H1 (cell line): ENCODE data around the gene PIK3R3. TPM values are rescaled to one million over a fixed set of nuclear protein-coding genes. Genes with fewer than 3 reads are reported as not detected.

Experiments
- CTCF ChIA-PET: fragments of 300-600 bp; sonication (Branson Sonifier 250); formaldehyde crosslinking; loops from one replicate; lab custom pipeline; 2021; ENCODE audit not compliant: partially characterized antibody; lab: Charles Lee
- POLR2A ChIA-PET: fragments of 300-600 bp; sonication (Branson Sonifier 250); formaldehyde crosslinking; loops from one replicate; lab custom pipeline; 2021; ENCODE audit warnings: inconsistent platforms; ENCODE audit not compliant: partially characterized antibody; lab: Charles Lee
- DNase-seq, 2 experiments: peaks; one replicate each; pipeline versions ENCODE4 v3.0.0 to v3.0.0-alpha.2; 2010 to 2022; ENCODE audit warnings: low spot score in 2 of 2, low read depth in 1 of 2, mixed read lengths in 1 of 2
- FAIRE-seq: peaks from 2 replicates; lab custom pipeline; 2011; peaks lifted over from hg19 to GRCh38; lab: Jason Lieb, UNC
- H2AFZ ChIP-seq: 2 replicates; pipeline ENCODE4 v1.8.1; 2012; ENCODE audit warnings: low read length, inconsistent platforms
- H2AK5ac ChIP-seq: 2 replicates; pipeline ENCODE4 v1.6.1; 2013; ENCODE audit warnings: low read depth, low read length
- H2BK120ac ChIP-seq: replicated peaks from 2 replicates; pipeline ENCODE3; 2013; ENCODE audit warnings: low read depth, low read length, inconsistent platforms
- H2BK12ac ChIP-seq: 2 replicates; pipeline ENCODE4 v1.6.1; 2013; ENCODE audit warnings: low read depth, low read length
- H2BK15ac ChIP-seq: 2 replicates; pipeline ENCODE4 v1.6.1; 2013; ENCODE audit warnings: low read length
- H2BK20ac ChIP-seq: 2 replicates; pipeline ENCODE4 v1.6.1; 2013; ENCODE audit warnings: low read length
- H2BK5ac ChIP-seq: 2 replicates; pipeline ENCODE4 v1.6.1; 2013; ENCODE audit warnings: low read depth, low read length
- H3K14ac ChIP-seq: 2 replicates; pipeline ENCODE4 v1.6.1; 2013; ENCODE audit warnings: inconsistent platforms; ENCODE audit not compliant: insufficient read length
- H3K18ac ChIP-seq: 2 replicates; pipeline ENCODE4 v1.6.1; 2013; ENCODE audit warnings: low read length; ENCODE audit errors: extremely low read depth
- H3K23ac ChIP-seq: 2 replicates; pipeline ENCODE4 v1.6.1; 2013; ENCODE audit warnings: inconsistent platforms; ENCODE audit not compliant: insufficient read length
- H3K23me2 ChIP-seq: 2 replicates; pipeline ENCODE4 v1.6.1; 2013; ENCODE audit warnings: low read depth, low read length
- H3K27ac ChIP-seq: 2 replicates; pipeline ENCODE4 v1.6.1; 2011; ENCODE audit warnings: low read depth, low read length, inconsistent platforms
- H3K27me3 ChIP-seq, 4 experiments: replicated peaks in 1 of 4; 1 replicate in 1 of 4; 2 replicates in 3 of 4; pipeline versions ENCODE4 v1.6.1 to v1.8.1; 2011 to 2013; ENCODE audit warnings: low read length in 3 of 4, mild to moderate bottlenecking in 3 of 4, inconsistent platforms in 2 of 4, mixed read lengths in 2 of 4, moderate library complexity in 1 of 4; ENCODE audit not compliant: control insufficient read depth in 3 of 4, insufficient read depth in 3 of 4; ENCODE audit errors: extremely low read depth in 1 of 4
- H3K36me3 ChIP-seq, 4 experiments: 2 replicates each; pipeline versions ENCODE4 v1.6.1 to v1.8.1; 2011 to 2013; ENCODE audit warnings: mild to moderate bottlenecking in 4 of 4, low read length in 3 of 4, moderate library complexity in 2 of 4, control low read depth in 1 of 4, inconsistent platforms in 1 of 4; ENCODE audit not compliant: insufficient read depth in 4 of 4, control insufficient read depth in 2 of 4
- H3K4ac ChIP-seq: replicated peaks from 2 replicates; pipeline ENCODE3; 2013; ENCODE audit warnings: low read length, low read depth, mixed read lengths, inconsistent platforms; ENCODE audit not compliant: insufficient read length
- H3K4me1 ChIP-seq, 4 experiments: replicated peaks in 1 of 4; 1 replicate in 1 of 4; 2 replicates in 3 of 4; pipeline versions ENCODE4 v1.6.1 to v1.8.1; 2011 to 2013; ENCODE audit warnings: low read length in 3 of 4, inconsistent platforms in 2 of 4, mixed read lengths in 1 of 4; ENCODE audit not compliant: insufficient read depth in 4 of 4, control insufficient read depth in 3 of 4
- H3K4me2 ChIP-seq, 2 experiments: 2 replicates each; pipeline versions ENCODE4 v1.6.1 to v1.8.1; 2011 to 2013; ENCODE audit warnings: low read depth in 2 of 2, low read length in 2 of 2, control low read depth in 1 of 2, inconsistent platforms in 1 of 2, mild to moderate bottlenecking in 1 of 2; ENCODE audit not compliant: insufficient read depth in 1 of 2
- H3K4me3 ChIP-seq, 4 experiments: fragments of 200-600, 300-600 bp in 1 of 4; sonication (generic), shearing (Covaris generic), sonication (Bioruptor Twin) in 1 of 4; 2 replicates each; pipeline versions ENCODE4 v1.5.1 to v1.8.1; 2011 to 2016; ENCODE audit warnings: low read length in 4 of 4, low read depth in 3 of 4, control low read depth in 2 of 4, inconsistent platforms in 2 of 4, mild to moderate bottlenecking in 2 of 4, mixed read lengths in 1 of 4, moderate library complexity in 1 of 4; ENCODE audit not compliant: insufficient read depth in 2 of 4; ENCODE audit errors: extremely low read depth in 1 of 4
- H3K56ac ChIP-seq: replicated peaks from 2 replicates; pipeline ENCODE3; 2013; ENCODE audit warnings: low read depth, mild to moderate bottlenecking, mixed read lengths, low read length, inconsistent platforms; ENCODE audit not compliant: insufficient read length
- H3K79me1 ChIP-seq: 2 replicates; pipeline ENCODE4 v1.6.1; 2013; ENCODE audit warnings: low read depth, low read length, control low read depth
- H3K79me2 ChIP-seq, 2 experiments: 2 replicates each; pipeline versions ENCODE4 v1.6.1 to v1.8.1; 2012 to 2013; ENCODE audit warnings: low read length in 2 of 2, mild to moderate bottlenecking in 2 of 2, inconsistent platforms in 1 of 2; ENCODE audit not compliant: insufficient read depth in 2 of 2, control insufficient read depth in 1 of 2
- H3K9ac ChIP-seq, 4 experiments: replicated peaks in 1 of 4; 1 replicate in 1 of 4; 2 replicates in 3 of 4; pipeline versions ENCODE4 v1.6.1 to v1.8.1; 2011 to 2013; ENCODE audit warnings: low read depth in 3 of 4, low read length in 3 of 4, control low read depth in 2 of 4, mild to moderate bottlenecking in 2 of 4, moderate library complexity in 2 of 4, inconsistent platforms in 1 of 4; ENCODE audit errors: extremely low read depth in 1 of 4
- H3K9me3 ChIP-seq, 2 experiments: 2 replicates each; pipeline versions ENCODE4 v1.6.1 to v1.8.1; 2012 to 2013; ENCODE audit warnings: mild to moderate bottlenecking in 2 of 2, moderate library complexity in 2 of 2, control low read depth in 1 of 2, inconsistent platforms in 1 of 2, low read depth in 1 of 2, low read length in 1 of 2, mixed read lengths in 1 of 2; ENCODE audit not compliant: insufficient read depth in 2 of 2
- H4K20me1 ChIP-seq, 2 experiments: replicated peaks in 1 of 2; 2 replicates each; pipeline versions ENCODE3 to v1.8.1; 2011 to 2013; ENCODE audit warnings: inconsistent platforms in 2 of 2, low read length in 2 of 2, mild to moderate bottlenecking in 1 of 2; ENCODE audit not compliant: insufficient read depth in 2 of 2, control insufficient read depth in 1 of 2
- H4K5ac ChIP-seq: 2 replicates; pipeline ENCODE4 v1.6.1; 2013; ENCODE audit warnings: low read length, low read depth, mixed read lengths, inconsistent platforms; ENCODE audit not compliant: insufficient read length
- H4K8ac ChIP-seq: 2 replicates; pipeline ENCODE4 v1.8.0; 2013; ENCODE audit warnings: mild to moderate bottlenecking, moderate library complexity, low read length, inconsistent platforms; ENCODE audit not compliant: insufficient read depth; ENCODE audit errors: extremely low read depth
- H4K91ac ChIP-seq: replicated peaks from 2 replicates; pipeline ENCODE3; 2013; ENCODE audit warnings: low read length, mixed read lengths, inconsistent platforms; ENCODE audit not compliant: insufficient read length
- EZH2 ChIP-seq: fragments of 200-600 bp; sonication (generic); IDR thresholded peaks from 2 replicates; pipeline ENCODE4 v1.7.1; 2012; ENCODE audit warnings: low read depth, mild to moderate bottlenecking, moderate library complexity, low read length, inconsistent platforms; ENCODE audit not compliant: severe bottlenecking
- TAF7 ChIP-seq: optimal IDR thresholded peaks from 2 replicates; pipeline ENCODE3; 2011; ENCODE audit warnings: low read depth, mild to moderate bottlenecking, inconsistent platforms, low read length, moderate library complexity, borderline replicate concordance
- TBP ChIP-seq: IDR thresholded peaks from 2 replicates; pipeline ENCODE4 v1.6.1; 2011; ENCODE audit warnings: low read depth, low read length, improper control_type of control experiment
- WGBS, 2 experiments: shearing (Covaris generic) in 1 of 2; methylation state at CpG; one replicate each; pipeline versions ENCODE4 v1.1.6 to v1.1.7; 2013 to 2015; ENCODE audit warnings: low lambda C conversion rate in 2 of 2, mixed read lengths in 2 of 2, inconsistent platforms in 1 of 2, low coverage in 1 of 2, missing lambda C conversion rate in 1 of 2; ENCODE audit not compliant: insufficient replicate concordance in 2 of 2, insufficient coverage in 1 of 2, insufficient read length in 1 of 2; ENCODE audit errors: extremely low coverage in 1 of 2, missing lambda C conversion rate in 1 of 2; 5-methylcytosine and 5-hydroxymethylcytosine counted together
- polyA plus RNA-seq, 7 experiments: library from polyadenylated mRNA; depleted of rRNA in 3 of 7; stranded (reverse) in 5 of 7; unstranded in 2 of 7; fragments of >200 nt in 5 of 7; fragments of 200-250 nt in 2 of 7; gene quantifications; 1 replicate in 5 of 7; 2 replicates in 1 of 7; 4 replicates in 1 of 7; pipeline versions ENCODE4 v1.2.1 to v1.2.3, GENCODE V29; 2011 to 2013; ENCODE audit warnings: missing spikeins in 2 of 7, mixed read lengths in 2 of 7
- total RNA-seq: library from RNA; stranded (reverse); fragmentation: NEBNext Ultra II Directional; extraction: Animal tissue kit (Norgen Biotek cat#: 25700); gene quantifications from 2 replicates; pipeline ENCODE4 v1.2.1, GENCODE V29; 2021

PIK3R3 gene
- total and polyA plus RNA-seq, 2 of the 8 experiments (the other 6 are each of a cell fraction or from before 2014, with no cell fraction given) = 5.3 to 13.6 TPM

GRCh38 chr1:46133781-46134350 is 1.4 kb upstream of the PIK3R3 start:
- Histone ChIP-seq H3K9ac (peak overlapping the region in 2 of 4 experiments; percentile 52 to 81; a peak in 2 of 7 replicates), H2BK5ac (peak overlapping the region; percentile 81; the same call in 1 of the 2 replicates), H2BK15ac (peak overlapping the region; percentile 78; the same call in 1 of the 2 replicates), H2BK120ac (no peak overlapping the region), H3K4me3 (peak overlapping the region; percentile 40 to 89 (median 70); a peak in 7 of 8 replicates), H3K23me2 (peaks cover 10% of the 10 kb centered on the region), H4K20me1 (peaks cover 0 to 3% of the 10 kb centered on the region in 2 experiments), H3K4ac (peak overlapping the region; percentile 16), H3K4me2 (peak overlapping the region; percentile 89 to 93), H2AFZ (no peak overlapping the region; the same call in 1 of the 2 replicates), H3K79me2 (peaks cover 0 to 22% of the 10 kb centered on the region in 2 experiments; a peak in 2 of 4 replicates), H2BK20ac (no peak overlapping the region), H2BK12ac (no peak overlapping the region), H3K56ac (no peak overlapping the region), H4K5ac (no peak overlapping the region), H3K4me1 (peaks cover 0 to 8% (median 5%) of the 10 kb centered on the region in 4 experiments; a peak in 5 of 7 replicates), H3K36me3 (no peaks in the 10 kb centered on the region), H3K9me3 (no peaks in the 10 kb centered on the region), H3K27ac (no peak overlapping the region), H3K27me3 (no peaks in the 10 kb centered on the region), H4K8ac (no peak overlapping the region), H4K91ac (no peak overlapping the region), H3K18ac (peak overlapping the region; percentile 93; the same call in 1 of the 2 replicates), H2AK5ac (no peak overlapping the region), H3K79me1 (no peaks in the 10 kb centered on the region), H3K14ac (no peak overlapping the region), H3K23ac (no peak overlapping the region)
- 59% methylated on average over 3 of the region's 3 CpGs; no CpG with 5 or more reads in 1 of the 2 experiments for WGBS, 2 experiments
- no peak for FAIRE-seq
- CTCF ChIA-PET = interaction anchor here (0.6 to 1.6 kb wide), 4 partner anchors 13 to 90 kb away, joined by 3 to 4 read pairs (median 3); no protein-coding TSS in a partner anchor
- POLR2A ChIA-PET = interaction anchor here (2.2 kb wide), 1 partner anchor 48 kb away, joined by 6 read pairs; no protein-coding TSS in a partner anchor
- DNase-seq = no peak
- no peak for TF ChIP-seq TBP
- TF ChIP-seq TAF7 = no peak
- TF ChIP-seq EZH2 = no peak
